OCI-LY1 (cell line): ENCODE results near the gene DENND1A.

ENCODE experiments used
- EZH2 ChIP-seq: fragments of 200-600 bp; sonication (generic), shearing (Covaris generic); IDR thresholded peaks from 2 replicates; pipeline ENCODE4 v1.8.0; 2017; ENCODE audit warnings: borderline replicate concordance, mixed run types, mild to moderate bottlenecking, antibody characterized with exemption, low read length, moderate library complexity, mixed read lengths
- TF ChIP-seq, protein P1 (sequence below): fragments of 200-600 bp; sonication (generic), shearing (Covaris generic); IDR thresholded peaks from 2 replicates; pipeline ENCODE4 v1.5.1; 2017; ENCODE audit warnings: mild to moderate bottlenecking, antibody characterized with exemption, low read length, moderate library complexity, mixed read lengths

DNA sequence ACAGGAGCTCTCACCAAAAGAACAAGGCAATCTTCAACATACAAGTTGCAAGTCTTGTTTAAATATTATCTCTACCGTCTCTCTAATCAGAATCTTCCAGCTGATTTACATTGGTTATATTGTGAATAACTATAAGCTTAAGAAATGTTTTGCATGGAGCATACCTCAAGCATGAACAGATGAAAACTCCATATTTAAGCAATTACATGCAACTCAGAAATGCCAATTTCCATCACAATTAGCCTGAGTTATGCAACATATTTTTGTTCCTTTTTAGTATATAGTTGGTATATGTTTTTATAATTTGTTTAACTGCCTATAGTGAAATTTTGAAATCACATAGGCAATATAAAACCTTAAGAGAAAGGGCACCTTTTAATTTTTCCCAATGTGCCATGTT lies 142.5 kb downstream of the DENND1A start:
- TF ChIP-seq EZH2, result no peak
- TF ChIP-seq, protein P1, sequence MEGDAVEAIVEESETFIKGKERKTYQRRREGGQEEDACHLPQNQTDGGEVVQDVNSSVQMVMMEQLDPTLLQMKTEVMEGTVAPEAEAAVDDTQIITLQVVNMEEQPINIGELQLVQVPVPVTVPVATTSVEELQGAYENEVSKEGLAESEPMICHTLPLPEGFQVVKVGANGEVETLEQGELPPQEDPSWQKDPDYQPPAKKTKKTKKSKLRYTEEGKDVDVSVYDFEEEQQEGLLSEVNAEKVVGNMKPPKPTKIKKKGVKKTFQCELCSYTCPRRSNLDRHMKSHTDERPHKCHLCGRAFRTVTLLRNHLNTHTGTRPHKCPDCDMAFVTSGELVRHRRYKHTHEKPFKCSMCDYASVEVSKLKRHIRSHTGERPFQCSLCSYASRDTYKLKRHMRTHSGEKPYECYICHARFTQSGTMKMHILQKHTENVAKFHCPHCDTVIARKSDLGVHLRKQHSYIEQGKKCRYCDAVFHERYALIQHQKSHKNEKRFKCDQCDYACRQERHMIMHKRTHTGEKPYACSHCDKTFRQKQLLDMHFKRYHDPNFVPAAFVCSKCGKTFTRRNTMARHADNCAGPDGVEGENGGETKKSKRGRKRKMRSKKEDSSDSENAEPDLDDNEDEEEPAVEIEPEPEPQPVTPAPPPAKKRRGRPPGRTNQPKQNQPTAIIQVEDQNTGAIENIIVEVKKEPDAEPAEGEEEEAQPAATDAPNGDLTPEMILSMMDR, result no peak
